Measurements from ENCODE around the gene FNDC8.

DNA sequence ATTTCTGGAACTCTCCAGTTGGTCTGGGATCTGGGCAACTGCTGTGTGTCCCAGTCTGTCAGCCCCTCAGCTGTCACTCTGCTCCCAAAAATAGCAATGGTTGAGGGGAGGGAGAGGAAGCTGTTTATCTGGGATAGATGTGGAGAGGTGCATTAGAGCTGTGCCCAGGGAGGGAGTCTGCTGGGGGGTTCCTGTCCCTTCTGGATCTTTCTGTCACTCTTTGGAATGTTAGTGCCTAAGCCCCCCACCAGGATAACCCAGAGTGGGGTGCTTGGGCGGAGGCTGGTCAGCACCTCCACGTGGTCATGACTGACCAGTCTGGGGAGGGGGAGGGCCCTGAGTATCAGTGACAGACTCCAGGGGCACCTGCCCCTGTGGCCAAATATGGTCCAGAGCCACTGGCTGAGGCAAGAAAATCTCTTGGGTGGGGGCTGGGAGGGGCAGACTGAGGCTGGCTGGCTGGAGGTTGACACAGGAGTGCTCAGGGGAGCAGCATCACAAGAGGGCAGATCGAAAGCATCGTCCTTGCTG lies 26.0 kb downstream of the FNDC8 start, which contains the start of gene UNC45B:
- TF ChIP-seq, protein P1, sequence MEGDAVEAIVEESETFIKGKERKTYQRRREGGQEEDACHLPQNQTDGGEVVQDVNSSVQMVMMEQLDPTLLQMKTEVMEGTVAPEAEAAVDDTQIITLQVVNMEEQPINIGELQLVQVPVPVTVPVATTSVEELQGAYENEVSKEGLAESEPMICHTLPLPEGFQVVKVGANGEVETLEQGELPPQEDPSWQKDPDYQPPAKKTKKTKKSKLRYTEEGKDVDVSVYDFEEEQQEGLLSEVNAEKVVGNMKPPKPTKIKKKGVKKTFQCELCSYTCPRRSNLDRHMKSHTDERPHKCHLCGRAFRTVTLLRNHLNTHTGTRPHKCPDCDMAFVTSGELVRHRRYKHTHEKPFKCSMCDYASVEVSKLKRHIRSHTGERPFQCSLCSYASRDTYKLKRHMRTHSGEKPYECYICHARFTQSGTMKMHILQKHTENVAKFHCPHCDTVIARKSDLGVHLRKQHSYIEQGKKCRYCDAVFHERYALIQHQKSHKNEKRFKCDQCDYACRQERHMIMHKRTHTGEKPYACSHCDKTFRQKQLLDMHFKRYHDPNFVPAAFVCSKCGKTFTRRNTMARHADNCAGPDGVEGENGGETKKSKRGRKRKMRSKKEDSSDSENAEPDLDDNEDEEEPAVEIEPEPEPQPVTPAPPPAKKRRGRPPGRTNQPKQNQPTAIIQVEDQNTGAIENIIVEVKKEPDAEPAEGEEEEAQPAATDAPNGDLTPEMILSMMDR (conservative IDR thresholded peaks at IDR 0.05): no peak
- TF ChIP-seq EZH2 (IDR thresholded peaks at IDR 0.05; ENCODE audit: low read depth): no peak
